A673 (cell line): ENCODE measurements around the gene MARK3. TPM values are rescaled to one million over a fixed set of nuclear protein-coding genes. Genes with fewer than 3 reads are reported as not detected.

Experiments used
- BruUV-seq: library from RNA; stranded (reverse); fragments of 400-500 nt; replicated peaks from 2 replicates; lab custom pipeline; 2021; lab: Mats Ljungman, UMichigan
- CTCF ChIA-PET: fragments of 300-600 bp; sonication (Branson Sonifier 250); formaldehyde crosslinking; loops from one replicate; lab custom pipeline; 2022; ENCODE audit warnings: antibody characterized with exemption; lab: Charles Lee
- POLR2A ChIA-PET: fragments of 300-600 bp; sonication (Branson Sonifier 250); formaldehyde crosslinking; loops from one replicate; lab custom pipeline; 2022; ENCODE audit warnings: antibody characterized with exemption; ENCODE audit not compliant: low non-redundant PET; lab: Charles Lee
- DNase-seq: peaks from one replicate; pipeline ENCODE4 v3.0.0-alpha.2; 2015; ENCODE audit warnings: low spot score
- H3K27ac ChIP-seq: fragments of 200-600 bp; sonication (generic); 2 replicates; pipeline ENCODE4 v1.5.1; 2016; ENCODE audit warnings: mixed run types, low read depth, mild to moderate bottlenecking, mixed read lengths, antibody characterized with exemption, low read length; ENCODE audit not compliant: poor library complexity, severe bottlenecking
- H3K27me3 ChIP-seq: fragments of 200-600 bp; sonication (generic); replicated peaks from 2 replicates; pipeline ENCODE4 v1.6.1; 2017; ENCODE audit warnings: mixed run types, low read depth, mild to moderate bottlenecking, mixed read lengths, antibody characterized with exemption, low read length; ENCODE audit not compliant: insufficient read depth, poor library complexity
- H3K36me3 ChIP-seq: fragments of 200-600 bp; sonication (generic); 2 replicates; pipeline ENCODE4 v1.6.1; 2016; ENCODE audit warnings: mixed run types, mild to moderate bottlenecking, mixed read lengths, antibody characterized with exemption, low read length; ENCODE audit not compliant: insufficient read depth, poor library complexity, severe bottlenecking
- H3K4me1 ChIP-seq: fragments of 200-600 bp; sonication (generic); 2 replicates; pipeline ENCODE4 v1.6.1; 2017; ENCODE audit warnings: mixed run types, mild to moderate bottlenecking, mixed read lengths, antibody characterized with exemption, low read length; ENCODE audit not compliant: insufficient read depth, poor library complexity, severe bottlenecking
- H3K4me3 ChIP-seq: fragments of 200-600 bp; sonication (generic); 2 replicates; pipeline ENCODE4 v1.5.1; 2016; ENCODE audit warnings: low read depth, mixed run types, mild to moderate bottlenecking, mixed read lengths, low read length; ENCODE audit not compliant: poor library complexity, severe bottlenecking
- H3K9me3 ChIP-seq: fragments of 200-600 bp; sonication (generic); 2 replicates; pipeline ENCODE4 v1.6.1; 2016; ENCODE audit warnings: mixed run types, low read depth, mild to moderate bottlenecking, mixed read lengths, antibody characterized with exemption, low read length; ENCODE audit not compliant: poor library complexity, severe bottlenecking
- CTCF ChIP-seq: fragments of 300-800, 200-600 bp; sonication (generic); conservative IDR thresholded peaks from 2 replicates; pipeline ENCODE4 v1.5.1; 2017; ENCODE audit warnings: low read depth, mild to moderate bottlenecking, antibody characterized with exemption, low read length, moderate library complexity, mixed read lengths
- EZH2 ChIP-seq: fragments of 200-600 bp; sonication (generic); IDR thresholded peaks from 2 replicates; pipeline ENCODE4 v1.6.1; 2017; ENCODE audit warnings: borderline replicate concordance, low read depth, mild to moderate bottlenecking, mixed read lengths, antibody characterized with exemption, low read length; ENCODE audit not compliant: poor library complexity, severe bottlenecking
- intact Hi-C: fragments of 100-400 bp; cut with micrococcal nuclease; formaldehyde crosslinking; loops from one replicate; pipeline ENCODE4 v1.10.0; 2022; ENCODE audit not compliant: unreplicated experiment
- total RNA-seq: library from RNA; stranded (reverse); gene quantifications from 2 replicates; pipeline ENCODE4 v1.2.3, GENCODE V29; 2021

Gene MARK3
- total RNA-seq, 1 experiment from 2014 or later, result 94.4 TPM

- H3K9me3 ChIP-seq, result no peaks in the 10 kb centered on the region
Measured at GRCh38 chr14:103453791-103454190, 68.6 kb downstream of the MARK3 start.

GRCh38 chr14:103456167-103456835, 71.1 kb downstream of the MARK3 start:
- BruUV-seq, result no TSS peak
- H3K27ac ChIP-seq, result no peak overlapping the region

More at GRCh38 chr14:103453791-103454190, 68.6 kb downstream of the MARK3 start:
- no peak overlapping the region for H3K4me3 ChIP-seq
- H3K36me3 ChIP-seq, result no peaks in the 10 kb centered on the region
- ChIA-PET POLR2A (no interaction called here), CTCF (no interaction called here)
- peaks cover 21% of the 10 kb centered on the region for H3K4me1 ChIP-seq
- H3K27ac ChIP-seq, result no peak overlapping the region
- no TSS peak for BruUV-seq
- no peak for DNase-seq
- no peaks in the 10 kb centered on the region for H3K27me3 ChIP-seq
- TF ChIP-seq CTCF, result no peak
- intact Hi-C loops, result no loop called here

GRCh38 chr14:103460415-103460814, 75.2 kb downstream of the MARK3 start:
- Histone ChIP-seq H3K4me3 (no peak overlapping the region), H3K27ac (no peak overlapping the region), H3K4me1 (peaks cover 15% of the 10 kb centered on the region), H3K9me3 (no peaks in the 10 kb centered on the region), H3K27me3 (no peaks in the 10 kb centered on the region), H3K36me3 (peaks cover 11% of the 10 kb centered on the region)
- no TSS peak for BruUV-seq
- ChIA-PET CTCF (no interaction called here), POLR2A (no interaction called here)
- no peak for TF ChIP-seq CTCF
- TF ChIP-seq EZH2, result no peak
- DNase-seq, result no peak
- intact Hi-C loops, result no loop called here

More at GRCh38 chr14:103456167-103456835, 71.1 kb downstream of the MARK3 start:
- Histone ChIP-seq H3K4me1 (peaks cover 15% of the 10 kb centered on the region), H3K4me3 (no peak overlapping the region), H3K36me3 (no peaks in the 10 kb centered on the region), H3K27me3 (no peaks in the 10 kb centered on the region), H3K9me3 (no peaks in the 10 kb centered on the region)
- TF ChIP-seq CTCF (no peak), EZH2 (no peak)
- ChIA-PET POLR2A (interaction anchor here (0.7 kb wide), 1 partner anchor 46 kb away, joined by 8 read pairs; no protein-coding TSS in a partner anchor), CTCF (no interaction called here)
- peak; percentile 78 for DNase-seq
- intact Hi-C loops, result loop anchor here (5.0 kb wide), 1 partner anchor 64 kb away; no protein-coding TSS in a partner anchor
